ELR (cell line): Measurements from ENCODE around the gene ZSCAN1.

Experiments
- DNase-seq: peaks from one replicate; pipeline ENCODE4 v3.0.0-alpha.2; 2015; ENCODE audit warnings: low read depth

ZSCAN1 gene

GRCh38 chr19:58040751-58041525 lies 7.1 kb downstream of the ZSCAN1 start:
- no peak for DNase-seq

- DNase-seq, result peak; percentile 24
Measured at GRCh38 chr19:58042495-58043340, 8.9 kb downstream of the ZSCAN1 start.

GRCh38 chr19:58044391-58044790 lies 10.6 kb downstream of the ZSCAN1 start:
- no peak for DNase-seq

- no peak for DNase-seq
Measured at GRCh38 chr19:58044886-58045285, 11.1 kb downstream of the ZSCAN1 start.

- DNase-seq, result no peak
Measured at GRCh38 chr19:58045411-58046050, 11.7 kb downstream of the ZSCAN1 start.

GRCh38 chr19:58046856-58047255 lies 13.0 kb downstream of the ZSCAN1 start:
- no peak for DNase-seq

GRCh38 chr19:58047672-58048071 lies 13.8 kb downstream of the ZSCAN1 start:
- DNase-seq, result no peak

- no peak for DNase-seq
Measured at GRCh38 chr19:58052256-58052655, 18.4 kb downstream of the ZSCAN1 start.

- no peak for DNase-seq
Measured at GRCh38 chr19:58053480-58054156, 19.8 kb downstream of the ZSCAN1 start.

GRCh38 chr19:58054901-58055874 lies 21.4 kb downstream of the ZSCAN1 start:
- peak; percentile 24 for DNase-seq

- no peak for DNase-seq
Measured at GRCh38 chr19:58056261-58056660, 22.4 kb downstream of the ZSCAN1 start.

- no peak for DNase-seq
Measured at GRCh38 chr19:58056861-58057260, 23.0 kb downstream of the ZSCAN1 start.

- DNase-seq, result no peak
Measured at GRCh38 chr19:58058467-58058866, 24.6 kb downstream of the ZSCAN1 start.

GRCh38 chr19:58059003-58059670 lies 25.3 kb downstream of the ZSCAN1 start, which contains the start of gene ZNF135:
Gene ZNF135 (plus strand): TSS chr19:58059282. CDS start chr19:58060003, 721 bp downstream.
- DNase-seq, result peak; percentile 73

GRCh38 chr19:58059671-58060078 lies 25.9 kb downstream of the ZSCAN1 start:
- DNase-seq, result no peak

- DNase-seq, result no peak
Measured at GRCh38 chr19:58060231-58060630, 26.4 kb downstream of the ZSCAN1 start.

- DNase-seq, result no peak
Measured at GRCh38 chr19:58063712-58064111, 29.9 kb downstream of the ZSCAN1 start.

GRCh38 chr19:58067240-58067912 lies 33.6 kb downstream of the ZSCAN1 start:
- DNase-seq, result no peak

GRCh38 chr19:58079792-58080191 lies 46.0 kb downstream of the ZSCAN1 start:
- DNase-seq, result no peak

- no peak for DNase-seq
Measured at GRCh38 chr19:58083021-58083420, 49.2 kb downstream of the ZSCAN1 start.
